ENCODE data around the gene BRPF1. TPM values are rescaled to one million over a fixed set of nuclear protein-coding genes. Genes with fewer than 3 reads are reported as not detected.

The BRPF1 gene
- total RNA-seq, 1 donor from 2014 or later = 23.7 TPM

- Histone ChIP-seq H3K9me3 (no peaks in the 10 kb centered on the region), H3K27ac (no peak overlapping the region), H3K4me3 (peak overlapping the region; percentile 12), H3K36me3 (peaks cover 31% of the 10 kb centered on the region), H3K27me3 (peaks cover 11% of the 10 kb centered on the region), H3K4me1 (peaks cover 12% of the 10 kb centered on the region)
- peak; percentile 72 for DNase-seq
- peak; percentile 66 for ATAC-seq
- intact Hi-C loops (cut with DNase I) = no loop called here
- TF ChIP-seq CTCF (IDR thresholded peaks at IDR 0.05) = no peak
These were observed 26.9 kb upstream of the BRPF1 start for GRCh38 chr3:9704347-9705322.

GRCh38 chr3:9710174-9710739 is 21.3 kb upstream of the BRPF1 start:
- intact Hi-C loops (cut with DNase I) = no loop called here
- no peak for ATAC-seq
- DNase-seq = no peak

GRCh38 chr3:9712415-9712814 is 19.1 kb upstream of the BRPF1 start:
- no peak for ATAC-seq
- no peak for DNase-seq
- H3K27me3 ChIP-seq = no peaks in the 10 kb centered on the region
- no peak overlapping the region for H3K4me3 ChIP-seq
- intact Hi-C loops (cut with DNase I) = no loop called here
- no peak for TF ChIP-seq CTCF (IDR thresholded peaks at IDR 0.05)
- H3K9me3 ChIP-seq = no peaks in the 10 kb centered on the region
- H3K27ac ChIP-seq = no peak overlapping the region
- H3K4me1 ChIP-seq = peaks cover 4% of the 10 kb centered on the region
- H3K36me3 ChIP-seq = no peaks in the 10 kb centered on the region

More at GRCh38 chr3:9710174-9710739, 21.3 kb upstream of the BRPF1 start:
- Histone ChIP-seq H3K27ac (no peak overlapping the region), H3K9me3 (no peaks in the 10 kb centered on the region), H3K4me1 (no peaks in the 10 kb centered on the region), H3K4me3 (no peak overlapping the region), H3K27me3 (no peaks in the 10 kb centered on the region), H3K36me3 (no peaks in the 10 kb centered on the region)
- TF ChIP-seq CTCF (IDR thresholded peaks at IDR 0.05) = no peak

- TF ChIP-seq CTCF (IDR thresholded peaks at IDR 0.05) = no peak
These were observed 18.4 kb upstream of the BRPF1 start for GRCh38 chr3:9713142-9713541.

GRCh38 chr3:9715136-9715535 is 16.4 kb upstream of the BRPF1 start:
- Histone ChIP-seq H3K36me3 (no peaks in the 10 kb centered on the region), H3K27ac (no peak overlapping the region), H3K27me3 (no peaks in the 10 kb centered on the region), H3K4me1 (peaks cover 4% of the 10 kb centered on the region), H3K4me3 (no peak overlapping the region), H3K9me3 (no peaks in the 10 kb centered on the region)
- intact Hi-C loops (cut with DNase I) = no loop called here
- no peak for DNase-seq
- ATAC-seq = peak; percentile 40
- TF ChIP-seq CTCF (IDR thresholded peaks at IDR 0.05) = no peak

More at GRCh38 chr3:9713142-9713541, 18.4 kb upstream of the BRPF1 start:
- DNase-seq (no peak), ATAC-seq (no peak)
- H3K4me1 ChIP-seq = peaks cover 4% of the 10 kb centered on the region
- H3K27me3 ChIP-seq = no peaks in the 10 kb centered on the region
- intact Hi-C loops (cut with DNase I) = no loop called here
- H3K27ac ChIP-seq = no peak overlapping the region
- H3K36me3 ChIP-seq = no peaks in the 10 kb centered on the region
- H3K9me3 ChIP-seq = no peaks in the 10 kb centered on the region
- no peak overlapping the region for H3K4me3 ChIP-seq

Measured in upper lobe of right lung (tissue), 1 donor.